Neural cell (in vitro differentiated cells): ENCODE measurements around the gene NPAS2. TPM values are rescaled to one million over a fixed set of nuclear protein-coding genes. Genes with fewer than 3 reads are reported as not detected.

Experiments
- H2AFZ ChIP-seq: fragments of 200-600, 300-800 bp; sonication (generic), shearing (Covaris generic); 2 replicates; pipeline ENCODE4 v1.6.0; 2014; ENCODE audit warnings: low read depth, mild to moderate bottlenecking, antibody characterized with exemption, low read length, moderate library complexity
- H3F3A ChIP-seq: fragments of 200-600 bp; shearing (Covaris generic); 2 replicates; pipeline ENCODE4 v1.6.1; 2016; ENCODE audit warnings: mild to moderate bottlenecking, moderate library complexity, mixed read lengths, antibody characterized with exemption, low read length; ENCODE audit not compliant: insufficient read depth, poor library complexity, severe bottlenecking
- H3K27ac ChIP-seq: fragments of 200-600, 300-800 bp; sonication (generic), shearing (Covaris generic); 2 replicates; pipeline ENCODE4 v1.5.1; 2014; ENCODE audit warnings: mild to moderate bottlenecking, low read length, moderate library complexity
- H3K27me3 ChIP-seq: fragments of 300-800, 200-600 bp; sonication (generic), shearing (Covaris generic); 2 replicates; pipeline ENCODE4 v1.6.0; 2014; ENCODE audit warnings: mild to moderate bottlenecking, low read depth, low read length, moderate library complexity; ENCODE audit not compliant: insufficient read depth
- H3K36me3 ChIP-seq: fragments of 300-800, 200-600 bp; sonication (generic), shearing (Covaris generic); 2 replicates; pipeline ENCODE4 v1.5.1; 2014; ENCODE audit warnings: mild to moderate bottlenecking, antibody characterized with exemption, low read length, moderate library complexity; ENCODE audit not compliant: insufficient read depth
- H3K4me2 ChIP-seq: fragments of 300-800, 200-600 bp; sonication (generic), shearing (Covaris generic); 2 replicates; pipeline ENCODE4 v1.6.0; 2014; ENCODE audit warnings: mild to moderate bottlenecking, low read length
- H3K4me3 ChIP-seq: fragments of 300-800, 200-600 bp; sonication (generic), shearing (Covaris generic); 2 replicates; pipeline ENCODE4 v1.5.1; 2014; ENCODE audit warnings: mild to moderate bottlenecking, low read length, moderate library complexity
- H3K79me2 ChIP-seq: fragments of 200-600 bp; shearing (Covaris generic); replicated peaks from 2 replicates; pipeline ENCODE4 v1.6.0; 2014; ENCODE audit warnings: mild to moderate bottlenecking, low read length, moderate library complexity; ENCODE audit not compliant: insufficient read depth
- H3K9ac ChIP-seq: fragments of 300-800, 200-600 bp; sonication (generic), shearing (Covaris generic); 2 replicates; pipeline ENCODE4 v1.6.1; 2016; ENCODE audit warnings: mild to moderate bottlenecking, low read length, mixed read lengths
- H3K9me2 ChIP-seq: fragments of 200-600 bp; shearing (Covaris generic); 2 replicates; pipeline ENCODE4 v1.6.1; 2016; ENCODE audit warnings: mild to moderate bottlenecking, low read length, mixed read lengths; ENCODE audit not compliant: insufficient read depth
- H3K9me3 ChIP-seq: fragments of 200-600, 300-800 bp; sonication (generic), shearing (Covaris generic); 2 replicates; pipeline ENCODE4 v1.6.1; 2016; ENCODE audit warnings: mild to moderate bottlenecking, mixed run types, low read length, moderate library complexity, mixed read lengths
- H4K20me1 ChIP-seq: fragments of 200-600 bp; shearing (Covaris generic); 2 replicates; pipeline ENCODE4 v1.6.1; 2016; ENCODE audit warnings: mild to moderate bottlenecking, mixed run types; ENCODE audit not compliant: insufficient read depth
- EP300 ChIP-seq: fragments of 450-650 bp; conservative IDR thresholded peaks from 2 replicates; pipeline ENCODE4 v1.6.1; 2014; ENCODE audit warnings: antibody characterized with exemption, mild to moderate bottlenecking, moderate library complexity; ENCODE audit not compliant: poor library complexity, severe bottlenecking
- EZH2 ChIP-seq: fragments of 200-600, 300-800 bp; shearing (Covaris generic), sonication (generic); IDR thresholded peaks from 2 replicates; pipeline ENCODE4 v1.6.1; 2014; ENCODE audit warnings: antibody characterized with exemption, low read length, borderline replicate concordance, mild to moderate bottlenecking; ENCODE audit not compliant: insufficient read depth, poor library complexity, severe bottlenecking
- MXI1 ChIP-seq: fragments of 450-650 bp; conservative IDR thresholded peaks from 2 replicates; pipeline ENCODE4 v1.6.1; 2014; ENCODE audit warnings: antibody characterized with exemption, mild to moderate bottlenecking; ENCODE audit not compliant: poor library complexity, severe bottlenecking
- POLR2AphosphoS5 ChIP-seq: IDR thresholded peaks from 2 replicates; pipeline ENCODE4 v1.6.1; 2012
- RAD21 ChIP-seq: fragments of 450-650 bp; conservative IDR thresholded peaks from 2 replicates; pipeline ENCODE4 v1.6.1; 2014; ENCODE audit warnings: antibody characterized with exemption, mild to moderate bottlenecking, moderate library complexity
- REST ChIP-seq: IDR thresholded peaks from 2 replicates; pipeline ENCODE4 v1.6.1; 2012; ENCODE audit warnings: borderline replicate concordance
- SMC3 ChIP-seq: fragments of 450-650 bp; conservative IDR thresholded peaks from 2 replicates; pipeline ENCODE4 v1.6.1; 2014; ENCODE audit warnings: antibody characterized with exemption, mild to moderate bottlenecking, moderate library complexity; ENCODE audit not compliant: poor library complexity
- TAF1 ChIP-seq: IDR thresholded peaks from 2 replicates; pipeline ENCODE4 v1.6.1; 2012; ENCODE audit warnings: low read depth
- polyA plus RNA-seq: library from polyadenylated mRNA; depleted of rRNA; stranded (reverse); fragments of >200 nt; gene quantifications from 2 replicates; pipeline ENCODE4 v1.2.3, GENCODE V29; 2014
- TF ChIP-seq, protein P1 (sequence below): fragments of 450-650 bp; IDR thresholded peaks from 2 replicates; pipeline ENCODE4 v1.5.1; 2014; ENCODE audit warnings: antibody characterized with exemption, mild to moderate bottlenecking, moderate library complexity; ENCODE audit not compliant: poor library complexity, severe bottlenecking

Gene NPAS2
- polyA plus RNA-seq, 1 donor from 2014 or later, result 2.1 TPM

DNA sequence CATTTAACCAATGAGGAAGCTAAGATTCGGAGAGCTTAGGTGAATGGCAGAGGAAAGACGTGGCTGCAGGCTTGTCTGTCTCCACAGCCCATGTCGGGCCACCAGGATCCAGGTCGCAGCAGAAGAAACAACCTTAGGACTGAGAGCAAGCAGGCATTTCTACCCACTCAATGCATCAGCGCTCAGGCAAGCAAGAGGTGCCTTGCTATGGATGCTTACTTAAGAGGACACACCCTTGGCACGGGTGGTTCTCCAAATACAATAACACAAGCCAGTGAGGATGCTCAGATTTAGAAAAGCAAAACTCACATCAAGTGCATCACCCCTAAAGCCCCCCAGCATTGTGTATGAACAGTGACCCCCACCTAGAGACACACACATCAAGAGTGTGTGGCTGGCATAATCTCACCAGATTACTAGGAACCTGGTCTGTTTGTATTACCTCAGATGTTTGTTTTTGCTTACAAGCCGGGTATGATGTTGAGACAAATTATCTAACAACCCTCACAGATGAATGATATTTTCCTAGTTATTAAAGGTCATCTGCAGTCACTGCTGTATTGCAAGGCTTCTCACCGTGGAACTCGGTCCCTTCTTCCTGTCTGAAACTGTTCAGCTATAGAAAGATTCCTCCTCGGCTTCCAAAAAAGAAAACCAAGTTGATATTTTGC, 34.2 kb upstream of the NPAS2 start:
- Histone ChIP-seq H3K9me3 (no peaks in the 10 kb centered on the region), H3K27ac (no peak overlapping the region), H3K36me3 (no peaks in the 10 kb centered on the region), H3K9me2 (no peaks in the 10 kb centered on the region), H3K4me3 (no peak overlapping the region), H4K20me1 (no peaks in the 10 kb centered on the region), H3K79me2 (no peaks in the 10 kb centered on the region), H3K27me3 (no peaks in the 10 kb centered on the region), H3K4me2 (no peak overlapping the region), H2AFZ (no peak overlapping the region), H3F3A (no peaks in the 10 kb centered on the region), H3K9ac (no peak overlapping the region)
- TF ChIP-seq TAF1, result no peak
- TF ChIP-seq, protein P1, sequence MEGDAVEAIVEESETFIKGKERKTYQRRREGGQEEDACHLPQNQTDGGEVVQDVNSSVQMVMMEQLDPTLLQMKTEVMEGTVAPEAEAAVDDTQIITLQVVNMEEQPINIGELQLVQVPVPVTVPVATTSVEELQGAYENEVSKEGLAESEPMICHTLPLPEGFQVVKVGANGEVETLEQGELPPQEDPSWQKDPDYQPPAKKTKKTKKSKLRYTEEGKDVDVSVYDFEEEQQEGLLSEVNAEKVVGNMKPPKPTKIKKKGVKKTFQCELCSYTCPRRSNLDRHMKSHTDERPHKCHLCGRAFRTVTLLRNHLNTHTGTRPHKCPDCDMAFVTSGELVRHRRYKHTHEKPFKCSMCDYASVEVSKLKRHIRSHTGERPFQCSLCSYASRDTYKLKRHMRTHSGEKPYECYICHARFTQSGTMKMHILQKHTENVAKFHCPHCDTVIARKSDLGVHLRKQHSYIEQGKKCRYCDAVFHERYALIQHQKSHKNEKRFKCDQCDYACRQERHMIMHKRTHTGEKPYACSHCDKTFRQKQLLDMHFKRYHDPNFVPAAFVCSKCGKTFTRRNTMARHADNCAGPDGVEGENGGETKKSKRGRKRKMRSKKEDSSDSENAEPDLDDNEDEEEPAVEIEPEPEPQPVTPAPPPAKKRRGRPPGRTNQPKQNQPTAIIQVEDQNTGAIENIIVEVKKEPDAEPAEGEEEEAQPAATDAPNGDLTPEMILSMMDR, result no peak
- TF ChIP-seq EP300, result no peak
- no peak for TF ChIP-seq EZH2
- TF ChIP-seq RAD21, result no peak
- no peak for TF ChIP-seq SMC3
- no peak for TF ChIP-seq REST
- TF ChIP-seq POLR2AphosphoS5, result no peak
- TF ChIP-seq MXI1, result no peak

GRCh38 chr2:100786297-100786658, 33.7 kb upstream of the NPAS2 start:
- H4K20me1 ChIP-seq, result no peaks in the 10 kb centered on the region
- H2AFZ ChIP-seq, result no peak overlapping the region
- H3F3A ChIP-seq, result no peaks in the 10 kb centered on the region
- no peaks in the 10 kb centered on the region for H3K9me2 ChIP-seq
- no peak overlapping the region for H3K9ac ChIP-seq
- TF ChIP-seq, protein P1, result no peak
- H3K36me3 ChIP-seq, result no peaks in the 10 kb centered on the region
- no peaks in the 10 kb centered on the region for H3K9me3 ChIP-seq
- no peaks in the 10 kb centered on the region for H3K27me3 ChIP-seq
- H3K4me3 ChIP-seq, result no peak overlapping the region
- no peak overlapping the region for H3K27ac ChIP-seq
- H3K79me2 ChIP-seq, result no peaks in the 10 kb centered on the region
- no peak overlapping the region for H3K4me2 ChIP-seq
